Measurements from ENCODE around the gene SCNN1B. TPM values are rescaled to one million over a fixed set of nuclear protein-coding genes. Genes with fewer than 3 reads are reported as not detected.

SCNN1B gene
- total RNA-seq, 1 donor from 2014 or later: not detected

DNA sequence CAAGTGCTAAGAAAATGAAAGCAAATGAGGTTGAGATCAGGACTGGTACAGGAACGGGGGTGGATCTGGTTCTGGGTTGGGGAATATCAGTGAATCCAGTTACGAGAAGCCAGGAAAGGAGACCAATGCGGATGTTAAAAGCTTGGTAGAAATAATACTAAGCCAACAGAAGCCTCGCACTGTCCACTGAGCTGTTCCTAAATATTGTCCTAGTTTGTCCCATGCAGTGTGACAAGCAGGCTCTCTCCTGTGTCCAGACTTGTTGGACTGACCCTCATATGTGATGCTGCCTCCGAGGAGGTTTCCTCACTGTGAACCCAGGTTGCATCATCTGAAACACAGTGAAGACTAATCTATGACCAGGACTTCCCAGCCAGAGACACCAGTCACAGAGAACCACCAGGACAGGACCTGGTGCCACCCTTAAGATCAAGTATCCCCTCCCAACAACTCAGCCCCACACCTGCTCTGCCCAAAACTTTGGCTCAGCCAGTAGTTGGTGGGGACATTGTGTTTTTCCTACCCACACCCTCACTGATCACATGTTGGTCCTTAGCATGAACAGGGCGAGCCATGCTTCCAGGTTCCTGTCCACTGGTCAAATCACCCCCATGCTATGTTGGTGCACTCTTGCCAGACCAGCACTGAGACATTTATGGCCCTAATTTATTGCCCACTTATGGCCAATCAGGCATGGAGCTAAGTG is 32.7 kb upstream of the SCNN1B start:
- Mint-ChIP-seq H3K27ac (ENCODE audit: unreplicated experiment) (no peak overlapping the region), H3K27me3 (ENCODE audit: unreplicated experiment) (no peaks in the 10 kb centered on the region), H3K4me3 (ENCODE audit: unreplicated experiment) (no peak overlapping the region), H3K4me1 (ENCODE audit: unreplicated experiment) (no peaks in the 10 kb centered on the region), H3K36me3 (ENCODE audit: unreplicated experiment) (no peaks in the 10 kb centered on the region), H3K9me3 (ENCODE audit: unreplicated experiment) (no peaks in the 10 kb centered on the region)
- TF ChIP-seq CTCF (IDR thresholded peaks at IDR 0.05): no peak
- DNase-seq (ENCODE audit: extremely low spot score, unreplicated experiment): no peak

GRCh38 chr16:23270654-23271053 is 31.4 kb upstream of the SCNN1B start:
- no peak for DNase-seq (ENCODE audit: extremely low spot score, unreplicated experiment)
- Mint-ChIP-seq H3K36me3 (ENCODE audit: unreplicated experiment) (no peaks in the 10 kb centered on the region), H3K27ac (ENCODE audit: unreplicated experiment) (no peak overlapping the region), H3K4me1 (ENCODE audit: unreplicated experiment) (no peaks in the 10 kb centered on the region), H3K9me3 (ENCODE audit: unreplicated experiment) (no peaks in the 10 kb centered on the region), H3K4me3 (ENCODE audit: unreplicated experiment) (no peak overlapping the region), H3K27me3 (ENCODE audit: unreplicated experiment) (no peaks in the 10 kb centered on the region)
- no peak for TF ChIP-seq CTCF (IDR thresholded peaks at IDR 0.05)

DNA sequence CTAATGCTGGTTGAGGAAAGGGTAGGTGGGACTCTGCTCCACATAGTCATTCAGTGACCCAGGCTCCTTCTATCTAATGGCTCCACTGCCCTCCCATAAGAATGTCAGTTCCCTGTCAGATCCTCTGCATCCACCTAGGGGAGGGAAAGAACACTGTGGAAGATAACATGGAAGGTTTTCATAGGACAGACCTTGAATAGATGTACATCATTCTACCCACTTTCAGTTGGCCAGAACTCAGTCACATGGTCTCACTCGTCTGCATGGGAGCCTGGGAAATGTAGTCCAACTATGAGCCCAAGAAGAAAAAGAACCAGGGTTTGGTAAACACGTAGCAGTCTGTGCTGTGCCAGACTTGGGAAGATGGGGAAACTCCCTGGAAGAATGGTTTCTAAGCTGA is 27.1 kb upstream of the SCNN1B start:
- H3K27me3 Mint-ChIP-seq (ENCODE audit: unreplicated experiment): peaks cover 3% of the 10 kb centered on the region

DNA sequence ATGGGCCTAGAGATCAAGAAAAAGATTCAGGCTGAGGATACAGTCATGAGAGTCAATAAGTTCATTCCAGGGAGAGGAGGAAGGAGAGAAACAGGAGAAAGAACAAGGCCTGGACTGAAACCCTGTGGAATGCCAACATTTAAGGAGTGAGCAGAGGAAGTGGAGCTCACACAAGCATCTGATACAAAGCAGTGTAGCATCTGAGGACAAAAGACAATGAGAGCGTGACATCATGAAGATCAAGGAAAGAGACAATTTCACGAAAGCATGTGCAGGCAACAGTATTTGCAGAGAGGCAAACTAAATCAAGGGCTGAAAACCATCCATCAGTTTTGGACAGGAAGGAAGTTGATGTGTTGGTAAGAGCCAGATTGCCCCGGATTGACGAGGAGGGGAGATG is 25.3 kb upstream of the SCNN1B start:
- H3K4me3 Mint-ChIP-seq (ENCODE audit: unreplicated experiment): no peak overlapping the region
- H3K27ac Mint-ChIP-seq (ENCODE audit: unreplicated experiment): no peak overlapping the region
- TF ChIP-seq CTCF (IDR thresholded peaks at IDR 0.05): no peak
- H3K27me3 Mint-ChIP-seq (ENCODE audit: unreplicated experiment): peaks cover 3% of the 10 kb centered on the region
- H3K36me3 Mint-ChIP-seq (ENCODE audit: unreplicated experiment): no peaks in the 10 kb centered on the region
- DNase-seq (ENCODE audit: extremely low spot score, unreplicated experiment): no peak
- H3K9me3 Mint-ChIP-seq (ENCODE audit: unreplicated experiment): no peaks in the 10 kb centered on the region
- no peaks in the 10 kb centered on the region for H3K4me1 Mint-ChIP-seq (ENCODE audit: unreplicated experiment)

More for the DNA sequence above, 27.1 kb upstream of the SCNN1B start:
- no peak for DNase-seq (ENCODE audit: extremely low spot score, unreplicated experiment)
- TF ChIP-seq CTCF (IDR thresholded peaks at IDR 0.05): no peak
- Mint-ChIP-seq H3K36me3 (ENCODE audit: unreplicated experiment) (no peaks in the 10 kb centered on the region), H3K4me3 (ENCODE audit: unreplicated experiment) (no peak overlapping the region), H3K9me3 (ENCODE audit: unreplicated experiment) (no peaks in the 10 kb centered on the region), H3K27ac (ENCODE audit: unreplicated experiment) (no peak overlapping the region), H3K4me1 (ENCODE audit: unreplicated experiment) (no peaks in the 10 kb centered on the region)

DNA sequence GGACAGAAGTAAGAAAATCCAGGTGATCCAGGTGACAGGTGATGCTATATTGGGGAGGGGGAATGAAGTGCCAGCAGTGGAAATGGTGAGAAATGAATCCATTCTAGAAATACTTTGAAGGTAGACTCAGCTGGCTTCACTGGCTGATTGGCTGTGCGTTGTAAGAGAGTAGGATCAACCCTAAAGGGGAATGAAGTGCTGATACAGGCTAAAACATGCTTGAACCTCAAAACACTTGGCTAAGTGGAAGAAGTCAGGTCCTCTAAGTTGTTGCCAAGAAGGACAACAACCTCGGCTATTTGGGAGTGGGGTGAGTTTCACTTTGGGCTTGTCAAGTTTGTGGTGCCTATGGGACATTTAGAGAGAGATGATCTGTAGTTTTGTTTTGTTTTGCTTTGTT is 24.1 kb upstream of the SCNN1B start:
- Mint-ChIP-seq H3K27ac (ENCODE audit: unreplicated experiment) (no peak overlapping the region), H3K4me1 (ENCODE audit: unreplicated experiment) (no peaks in the 10 kb centered on the region), H3K4me3 (ENCODE audit: unreplicated experiment) (no peak overlapping the region), H3K27me3 (ENCODE audit: unreplicated experiment) (peaks cover 3% of the 10 kb centered on the region), H3K36me3 (ENCODE audit: unreplicated experiment) (no peaks in the 10 kb centered on the region), H3K9me3 (ENCODE audit: unreplicated experiment) (no peaks in the 10 kb centered on the region)
- DNase-seq (ENCODE audit: extremely low spot score, unreplicated experiment): no peak
- TF ChIP-seq CTCF (IDR thresholded peaks at IDR 0.05): no peak

All from osteocyte (in vitro differentiated cells).